ENCODE data around the gene ZGPAT.
A peak's percentile ranks its signal among the peaks of the same experiment; 100 is the strongest.
"Not testable (repeated sequence)": the region's sequence is repeated elsewhere in the genome, so short reads cannot be mapped to it uniquely, and the experiment has no call there.

Gene ZGPAT

DNA sequence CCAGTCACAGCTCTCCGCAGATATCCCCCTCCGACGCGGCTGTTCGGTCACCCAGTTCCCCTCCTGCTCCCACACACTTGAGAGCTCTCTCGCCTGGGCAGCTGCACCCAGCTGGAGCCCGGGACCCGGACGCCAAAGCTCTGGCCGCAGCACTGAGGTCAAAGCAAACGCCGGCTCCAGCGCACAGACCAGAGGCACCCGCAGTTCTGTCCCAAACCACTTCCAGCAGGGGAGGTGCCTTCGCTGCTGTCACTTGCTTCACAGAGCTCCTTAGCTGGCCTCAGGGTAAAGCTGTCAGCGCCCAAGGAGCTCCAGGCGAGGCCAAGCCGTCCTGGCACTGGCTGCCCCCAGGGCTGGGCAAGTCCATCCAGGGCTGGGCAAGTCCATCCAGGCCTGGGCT, 59.6 kb downstream of the ZGPAT start:
- DNase-seq = no peak

DNA sequence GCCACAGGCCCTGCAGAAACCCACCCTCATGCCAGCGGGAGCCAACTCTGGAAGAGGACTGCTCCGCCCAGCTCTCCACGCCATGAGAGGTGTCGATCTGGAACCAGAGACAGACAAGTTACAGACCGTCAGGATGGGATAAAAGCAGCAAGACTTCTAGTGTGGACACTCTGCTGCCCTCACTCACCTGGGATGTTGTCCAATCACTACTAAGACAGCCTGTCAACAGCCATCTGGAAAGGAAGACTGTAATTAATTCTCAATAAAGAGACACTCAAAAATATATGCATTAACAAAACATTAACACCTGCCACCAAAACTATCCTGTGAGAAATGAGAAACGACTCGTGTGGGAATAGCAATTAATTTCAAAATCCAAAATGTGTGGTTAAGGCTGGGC, 60.0 kb downstream of the ZGPAT start:
- no peak for DNase-seq

DNA sequence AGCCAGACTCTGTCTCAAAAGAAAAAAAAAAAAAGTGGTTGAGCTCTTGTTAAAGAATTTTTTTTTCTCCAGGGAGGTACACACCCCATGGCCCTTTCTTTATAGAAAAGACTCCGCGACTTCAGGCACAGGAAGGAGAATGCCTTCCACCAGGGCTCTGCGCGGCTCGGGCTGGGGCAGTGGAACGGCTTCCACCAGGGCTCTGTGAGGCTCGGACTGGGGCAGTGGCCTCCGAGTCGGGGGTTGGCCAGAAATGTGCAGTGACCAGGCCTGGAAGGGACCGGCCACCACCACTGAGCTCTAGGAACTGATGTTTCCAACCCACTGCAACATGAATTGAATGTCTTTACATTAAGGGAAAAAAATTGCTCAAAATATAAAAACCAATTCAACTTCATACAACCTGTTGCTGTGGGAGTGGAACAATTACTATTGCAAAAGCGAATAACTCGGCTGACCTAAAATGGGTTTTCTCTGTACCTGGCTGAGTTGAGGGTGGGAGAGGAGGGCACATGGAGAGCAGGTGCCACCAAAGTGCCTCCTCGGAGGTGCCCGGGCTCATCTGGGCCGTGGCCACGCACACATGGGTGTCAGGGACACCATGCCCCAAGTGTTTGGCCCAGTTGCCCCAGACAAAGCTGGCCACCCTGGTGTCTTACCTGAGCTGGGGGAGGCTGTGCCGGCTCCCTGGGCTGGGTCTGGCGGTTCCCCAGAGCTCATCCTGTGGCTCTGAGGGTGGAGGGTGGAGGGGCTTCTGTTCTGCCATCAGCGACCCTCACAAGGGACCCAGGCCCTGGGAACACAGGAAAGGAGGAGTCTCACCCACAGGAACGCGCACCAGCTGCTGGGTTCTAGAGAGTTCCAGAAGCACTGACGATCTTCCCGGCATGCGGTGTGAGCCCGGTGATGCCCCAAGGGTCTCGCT, 61.0 kb downstream of the ZGPAT start:
- DNase-seq = no peak

DNA sequence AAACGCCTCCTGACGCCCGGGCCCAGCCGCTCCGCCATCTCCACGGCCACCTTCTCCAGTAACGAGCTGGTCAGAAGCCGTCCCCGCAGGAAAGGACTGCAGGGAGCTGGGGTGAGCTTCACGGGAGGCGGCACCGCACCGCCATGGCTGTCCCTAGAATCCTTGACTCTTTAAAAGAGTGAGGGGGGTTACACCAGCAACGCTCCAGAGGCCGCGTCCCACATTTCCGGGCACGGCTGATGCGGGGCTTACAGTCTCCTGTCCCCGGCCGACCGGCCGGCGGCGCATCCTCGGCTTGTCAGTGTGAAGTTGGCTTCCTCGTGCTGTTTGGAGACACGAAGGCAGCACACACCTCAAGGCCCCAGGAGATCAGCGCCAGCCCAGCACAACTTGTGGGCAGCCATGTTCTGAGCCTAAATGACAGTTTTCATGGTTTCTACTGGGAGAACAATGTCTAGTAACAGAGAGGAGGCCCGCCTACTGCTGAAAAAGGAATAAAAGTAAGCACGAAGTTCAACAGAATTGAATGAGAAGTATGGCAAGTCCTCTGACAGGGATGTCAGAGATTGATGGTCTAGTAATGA, 62.1 kb downstream of the ZGPAT start:
- DNase-seq = no peak

DNA sequence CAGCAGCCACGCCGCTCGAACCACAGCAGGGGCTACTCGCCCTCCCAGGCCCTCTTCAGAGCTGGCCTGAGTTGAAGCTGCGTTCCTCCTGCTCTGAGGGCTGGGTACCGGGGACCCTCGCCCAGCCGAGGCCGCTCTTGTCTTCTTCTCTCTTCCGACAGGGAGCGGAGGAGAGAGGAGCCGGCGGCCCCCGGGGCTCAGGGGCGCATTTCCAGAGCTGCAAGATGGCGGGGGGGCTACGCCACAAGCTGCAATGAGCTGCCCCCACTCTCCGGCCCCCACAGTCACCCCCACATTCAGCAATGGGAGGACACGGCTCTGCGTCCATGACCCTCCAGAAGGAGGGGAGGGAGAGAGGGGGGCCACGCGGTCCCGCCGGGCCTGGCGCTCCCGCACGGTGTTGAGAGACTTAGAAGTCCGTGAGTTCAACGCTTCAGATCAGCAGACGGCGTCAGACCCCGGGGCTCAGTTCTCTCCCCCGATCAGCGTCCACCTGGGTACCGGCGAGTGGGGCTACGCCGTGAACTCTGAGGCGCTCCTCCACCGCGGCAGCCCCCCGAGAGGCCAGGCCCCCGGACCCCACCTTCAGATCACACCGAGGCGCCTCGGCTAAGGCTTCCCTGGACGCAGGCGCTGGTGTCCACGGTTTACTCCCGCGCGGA, 63.3 kb downstream of the ZGPAT start:
- no peak for DNase-seq

DNA sequence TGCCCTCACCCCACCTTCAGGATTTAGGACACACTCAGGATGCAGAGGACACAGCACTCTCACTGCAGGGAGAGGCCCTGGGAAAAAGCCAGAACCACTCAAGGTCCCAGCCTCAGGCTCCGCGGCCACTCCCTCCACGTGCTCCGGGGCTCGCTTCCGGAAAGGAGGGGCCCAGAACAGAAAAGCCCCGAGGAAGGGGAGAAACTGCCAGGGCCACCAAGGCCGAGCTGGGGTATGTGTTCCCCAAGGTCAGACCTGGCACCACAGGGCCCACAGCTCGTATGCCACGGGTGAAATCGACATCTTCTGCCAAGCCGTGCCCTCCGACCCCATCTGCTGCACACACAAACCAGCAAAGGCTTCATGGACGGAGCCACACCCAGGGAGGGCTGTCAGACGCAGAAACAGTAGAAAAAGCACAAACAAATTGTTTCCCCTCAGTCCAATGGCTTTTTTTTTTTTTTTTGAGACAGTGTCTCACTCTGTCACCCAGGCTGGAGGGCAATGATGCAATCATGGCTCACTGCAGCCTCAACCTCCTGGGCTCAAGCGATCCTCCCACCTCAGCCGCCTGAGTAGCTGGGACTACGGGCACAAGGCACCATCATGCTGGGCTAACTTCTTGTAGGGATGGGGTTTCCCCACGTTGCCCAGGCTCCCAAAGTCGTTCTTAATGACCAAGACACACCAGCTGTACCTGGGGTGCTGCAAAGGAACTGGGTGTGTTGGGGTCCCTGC, 65.1 kb downstream of the ZGPAT start:
- no peak for DNase-seq

DNA sequence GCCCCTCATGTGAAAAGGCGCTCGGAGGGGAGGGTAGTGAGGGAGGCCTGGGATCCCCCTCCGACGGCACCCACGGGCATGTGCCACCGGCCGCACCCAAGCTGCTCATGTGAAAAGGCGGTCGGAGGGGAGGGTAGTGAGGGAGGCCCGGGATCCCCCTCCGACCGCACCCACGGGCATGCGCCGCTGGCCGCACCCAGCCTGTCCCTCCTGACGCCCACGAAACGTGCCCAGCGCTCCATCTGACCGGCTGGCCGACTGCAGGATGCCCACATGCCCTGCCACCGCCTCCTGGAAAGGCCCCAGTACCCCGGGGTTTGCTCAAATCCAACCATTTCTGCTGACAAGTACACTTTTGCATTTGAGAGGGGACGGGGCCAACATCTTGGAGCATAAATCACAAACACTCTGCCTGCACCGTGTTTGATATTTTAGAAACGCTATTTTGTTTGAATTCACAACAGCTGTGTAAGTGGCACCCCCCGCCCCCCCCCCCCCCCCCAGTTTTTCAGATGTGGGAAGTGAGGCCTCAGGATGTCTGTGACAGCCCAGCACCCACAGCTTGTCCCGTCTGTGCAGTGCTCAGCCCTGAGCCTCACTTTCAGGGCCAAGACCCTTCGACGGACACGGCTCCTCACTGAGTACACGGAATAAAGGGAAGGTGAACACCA, 65.9 kb downstream of the ZGPAT start:
- no peak for DNase-seq

DNA sequence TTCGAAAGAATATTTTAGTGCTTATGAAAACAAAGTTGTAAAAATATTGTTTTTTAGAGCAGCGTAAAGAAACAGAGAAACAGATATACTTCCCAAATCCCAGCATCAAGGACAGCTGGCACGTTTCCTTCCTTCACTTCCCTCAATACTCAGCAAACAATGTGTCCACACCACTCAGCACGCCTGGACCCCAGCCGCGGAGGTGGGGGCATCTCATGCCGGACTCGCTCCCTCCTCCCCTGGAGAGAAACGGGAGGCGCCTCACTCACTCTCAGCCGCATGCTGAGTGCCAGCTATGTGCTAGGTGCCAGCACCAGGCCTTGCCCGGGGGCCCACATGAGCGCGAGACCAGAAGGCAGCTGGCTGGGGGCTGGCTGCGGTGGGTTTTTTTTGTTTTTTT, 66.5 kb downstream of the ZGPAT start:
- no peak for DNase-seq

DNA sequence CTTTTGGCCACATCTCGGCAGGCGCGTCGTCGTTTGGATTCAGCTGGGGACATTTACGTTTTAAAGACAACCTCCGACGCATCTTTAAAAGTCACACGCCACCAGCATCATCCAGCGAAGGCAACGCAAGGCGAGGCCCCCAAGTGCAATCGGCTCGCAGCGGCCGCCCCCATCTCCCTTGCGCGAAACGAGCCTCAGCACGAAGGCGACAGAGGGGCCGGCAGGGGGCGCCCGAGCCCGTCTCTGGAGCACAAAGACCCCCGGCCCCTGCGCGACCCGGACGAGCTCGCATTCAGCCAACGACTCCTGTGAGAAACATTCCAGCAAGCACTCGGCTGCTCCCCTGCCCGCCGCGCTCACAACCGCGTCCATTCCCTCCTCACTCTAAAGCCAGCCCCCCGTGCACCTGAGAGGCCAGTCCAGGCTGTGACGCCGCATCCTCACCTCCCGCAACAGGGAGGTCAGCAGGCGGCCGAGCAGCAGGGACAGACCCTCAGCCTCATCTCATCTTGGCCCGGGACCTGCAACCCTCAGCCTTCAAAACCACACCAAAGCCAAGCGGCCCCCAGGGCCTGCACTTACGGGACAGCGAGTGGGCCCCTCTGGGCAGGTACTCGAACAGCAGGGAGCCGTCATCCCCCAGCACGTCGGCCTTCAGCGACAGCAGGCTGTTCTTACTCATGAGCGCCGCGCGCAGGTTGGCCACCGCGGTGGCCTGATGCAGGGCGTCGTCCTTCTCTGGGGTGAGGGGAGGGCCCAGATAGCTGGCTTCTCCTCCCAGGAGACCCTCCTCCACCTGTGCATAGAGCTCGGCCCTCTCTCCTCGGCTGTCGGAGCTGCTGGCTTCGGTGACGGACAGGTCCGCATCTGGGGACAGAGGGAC, 67.5 kb downstream of the ZGPAT start:
- DNase-seq = peak; percentile 73

DNA sequence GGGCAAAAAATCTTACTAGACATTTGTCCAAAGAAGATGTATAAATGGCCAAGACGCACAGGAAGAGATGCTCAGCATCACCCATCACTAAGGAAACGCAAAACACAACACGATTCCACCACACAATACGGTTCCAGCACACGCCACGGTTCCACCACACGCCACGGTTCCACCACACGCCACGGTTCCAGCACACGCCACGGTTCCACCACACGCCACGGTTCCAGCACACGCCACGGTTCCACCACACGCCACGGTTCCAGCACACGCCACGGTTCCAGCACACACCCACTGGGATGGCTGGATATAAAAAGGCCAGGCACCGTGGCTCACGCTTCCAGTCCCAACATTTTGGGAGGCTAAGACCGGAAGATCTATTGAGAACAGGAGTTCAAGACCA, 69.0 kb downstream of the ZGPAT start:
- DNase-seq = not testable (repeated sequence)

DNA sequence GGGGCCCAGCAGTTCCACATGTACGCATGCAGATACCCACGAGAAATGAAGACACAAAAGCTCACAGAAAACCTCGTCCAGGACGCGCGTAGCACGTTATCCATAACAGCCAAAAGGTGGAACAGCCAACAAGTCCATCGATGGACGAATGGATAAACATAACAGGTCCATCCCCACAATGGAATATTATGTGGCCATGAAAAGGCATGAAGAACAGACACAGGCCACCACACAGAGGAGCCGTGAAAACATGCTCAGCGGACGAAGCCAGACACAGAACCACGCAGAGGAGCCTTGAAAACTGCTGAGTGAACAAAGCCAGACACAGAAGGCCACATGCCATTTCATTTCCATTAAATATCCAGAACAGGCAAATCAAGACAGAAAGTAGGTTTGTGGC, 69.8 kb downstream of the ZGPAT start:
- DNase-seq = no peak

DNA sequence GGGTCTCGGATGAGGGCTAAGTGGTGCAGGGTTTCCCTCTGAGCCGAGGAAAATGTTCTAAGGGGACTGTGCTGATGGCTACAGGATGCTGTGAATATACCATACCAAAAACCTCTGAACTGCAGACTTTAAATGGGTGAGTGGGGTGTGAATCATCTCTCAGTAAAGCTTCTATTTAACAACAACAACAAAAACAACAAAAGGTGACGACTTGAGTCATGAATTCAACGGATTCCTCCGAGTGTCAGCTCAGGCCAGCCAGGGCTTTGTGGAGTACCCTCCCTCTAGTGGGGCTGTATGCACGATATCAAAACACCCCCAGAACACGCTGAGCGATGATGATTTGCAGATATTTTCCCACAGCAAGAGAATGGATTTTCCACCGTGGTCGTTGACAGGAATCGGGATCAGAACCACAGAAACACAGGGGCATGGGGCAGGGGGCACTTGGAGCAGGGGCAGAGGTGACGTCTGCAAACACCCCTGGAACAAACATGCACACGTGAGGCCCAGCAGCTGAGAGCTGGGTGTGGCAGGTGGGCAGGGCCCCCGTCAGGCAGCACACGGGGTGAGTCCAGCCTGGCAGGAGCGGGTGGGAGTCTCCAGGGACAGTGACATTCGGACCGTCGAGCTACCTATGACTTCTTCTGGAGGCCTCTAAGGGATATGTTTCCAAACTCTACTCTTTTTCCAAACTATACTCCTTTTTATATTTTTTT, 70.4 kb downstream of the ZGPAT start:
- DNase-seq = no peak

DNA sequence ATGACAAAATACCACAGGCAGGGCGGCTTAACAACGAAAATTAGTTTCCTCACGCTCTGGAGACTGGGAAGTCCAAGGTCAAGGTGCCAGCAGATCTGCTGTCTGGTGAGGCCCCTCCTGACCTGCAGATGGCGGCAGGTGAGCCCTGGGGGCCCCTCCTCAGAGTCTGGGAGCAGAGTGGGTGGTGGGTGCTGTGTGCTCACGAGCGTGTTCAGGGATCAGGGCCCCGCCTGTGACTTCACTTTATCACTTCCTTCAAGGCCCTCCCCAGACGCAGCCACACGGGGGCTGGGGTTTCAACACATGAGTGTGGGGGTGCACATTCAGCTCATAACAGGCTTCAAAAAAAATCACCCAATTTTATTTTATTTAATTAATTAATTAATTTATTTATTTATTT, 71.0 kb downstream of the ZGPAT start:
- DNase-seq = no peak

DNA sequence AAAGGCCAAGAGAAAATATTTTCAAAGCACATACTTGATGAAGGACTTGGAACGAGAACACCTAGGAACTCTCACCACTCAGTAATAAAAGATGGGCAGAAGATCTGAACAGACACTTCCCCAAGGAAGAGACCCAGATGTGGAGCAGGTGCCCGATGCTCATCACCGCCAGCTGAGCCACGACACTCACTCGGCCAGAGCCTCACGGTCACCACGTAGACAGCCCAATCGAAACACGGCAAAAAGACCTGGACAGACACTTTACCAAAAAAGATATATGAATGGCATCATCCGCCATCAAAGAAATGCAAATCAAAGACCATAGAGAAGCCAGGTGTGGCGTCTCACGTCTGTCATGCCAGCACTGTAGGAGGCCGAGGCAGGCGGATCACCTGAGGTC, 73.3 kb downstream of the ZGPAT start:
- DNase-seq = no peak

DNA sequence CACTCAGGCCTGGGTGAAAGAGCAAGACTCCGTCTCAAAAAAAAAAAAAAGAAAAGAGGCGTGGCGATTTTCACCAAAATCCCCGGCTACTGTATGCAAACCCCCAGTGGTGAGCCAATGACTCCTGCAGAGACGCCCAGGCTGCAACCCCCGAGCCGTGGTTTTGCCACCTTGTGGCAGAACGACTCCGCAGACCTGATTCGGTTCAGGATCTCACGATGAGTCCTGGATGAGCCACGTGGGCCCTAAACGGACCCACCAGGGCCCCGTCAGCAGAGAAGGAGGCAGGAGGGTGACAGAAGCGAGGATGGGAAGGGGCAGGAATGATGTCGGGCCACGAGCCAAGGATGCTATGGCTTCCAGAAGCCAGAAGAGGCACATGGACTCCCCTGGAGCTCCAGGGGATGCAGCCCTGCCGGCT, 74.2 kb downstream of the ZGPAT start:
- DNase-seq = peak; percentile 55

DNA sequence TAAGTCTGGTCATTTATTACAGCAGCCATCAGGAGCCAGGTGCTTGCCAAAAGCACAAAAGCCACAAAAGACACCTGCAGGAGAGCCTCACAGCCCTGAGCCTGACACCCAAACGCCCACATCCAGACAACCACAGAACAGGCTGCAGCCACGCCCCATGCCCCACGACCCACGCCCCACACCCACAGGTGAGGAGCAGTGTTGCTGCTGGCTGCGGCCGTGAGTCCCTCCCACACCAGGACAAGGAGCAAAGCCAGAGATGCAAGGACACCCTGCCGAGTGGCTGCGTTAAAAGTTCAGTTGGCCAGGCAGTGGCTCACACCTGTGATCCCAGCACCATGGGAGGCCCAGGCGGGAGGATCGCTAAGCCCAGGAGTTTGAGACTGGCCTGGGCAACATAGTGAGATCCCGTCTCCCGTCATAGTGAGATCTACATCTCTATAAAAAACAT, 74.7 kb downstream of the ZGPAT start:
- no peak for DNase-seq

DNA sequence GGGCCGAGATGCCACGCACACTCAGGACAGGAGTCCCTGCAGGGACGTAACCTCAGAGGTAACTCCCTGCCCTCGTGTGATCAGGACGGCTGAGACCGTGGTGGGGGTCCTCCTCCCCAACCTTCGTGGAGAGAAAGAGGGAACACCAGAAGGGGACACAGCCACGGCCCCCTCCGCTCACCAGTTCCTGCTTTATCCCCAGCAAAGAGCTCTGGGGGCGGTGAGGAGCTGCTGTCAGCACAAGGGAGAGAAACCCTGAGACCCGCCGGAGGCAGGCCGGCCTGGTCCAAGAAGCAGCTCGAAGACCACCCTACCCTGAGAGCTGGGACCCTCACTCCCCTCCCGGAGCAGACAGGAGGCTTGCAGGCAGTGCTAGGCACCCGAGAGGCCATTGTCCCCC, 76.1 kb downstream of the ZGPAT start:
- DNase-seq = no peak

DNA sequence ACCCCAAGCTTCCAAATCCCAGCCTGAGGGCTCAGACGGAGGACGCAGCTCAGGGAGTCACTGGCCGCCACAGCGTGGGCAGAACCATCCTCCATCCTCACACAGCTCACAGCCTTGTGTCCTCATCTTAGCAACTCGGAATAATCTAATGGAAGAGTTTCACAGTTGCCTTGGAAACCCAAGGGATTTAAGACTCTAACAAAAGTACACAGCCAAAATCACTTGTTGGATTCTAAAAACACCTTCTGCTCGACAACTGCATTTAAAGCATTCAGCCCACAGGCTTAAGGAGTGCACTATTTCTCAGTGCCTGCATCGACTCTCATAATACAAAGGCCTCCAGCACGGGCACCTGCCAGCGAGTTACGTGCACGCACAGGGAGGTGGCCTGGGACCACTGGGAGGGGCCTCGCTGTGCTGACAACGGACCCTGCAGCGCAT, 77.9 kb downstream of the ZGPAT start:
- no peak for DNase-seq
